Ishikawa (cell line): ENCODE data around the gene IGSF6.

ENCODE experiments used
- CEBPB ChIP-seq: IDR thresholded peaks from 2 replicates; pipeline ENCODE4 v1.6.1; 2012
- MAX ChIP-seq: IDR thresholded peaks from 2 replicates; pipeline ENCODE4 v1.6.1; 2012
- REST ChIP-seq: IDR thresholded peaks from 2 replicates; pipeline ENCODE4 v1.6.1; 2012; ENCODE audit warnings: low read depth, mild to moderate bottlenecking
- TAF1 ChIP-seq: IDR thresholded peaks from 2 replicates; pipeline ENCODE4 v1.6.1; 2012; ENCODE audit warnings: low read depth, mild to moderate bottlenecking
- TCF12 ChIP-seq: IDR thresholded peaks from 2 replicates; pipeline ENCODE4 v1.6.1; 2012; ENCODE audit warnings: low read depth
- TEAD4 ChIP-seq: IDR thresholded peaks from 2 replicates; pipeline ENCODE4 v1.6.1; 2012
- USF1 ChIP-seq: IDR thresholded peaks from 2 replicates; pipeline ENCODE4 v1.6.1; 2012
- ZBTB7A ChIP-seq: IDR thresholded peaks from 2 replicates; pipeline ENCODE4 v1.6.1; 2012; ENCODE audit warnings: low read depth

- no peak for TF ChIP-seq USF1
- TF ChIP-seq TEAD4, result no peak
- TF ChIP-seq ZBTB7A, result no peak
- no peak for TF ChIP-seq CEBPB
- no peak for TF ChIP-seq MAX
- TF ChIP-seq TCF12, result no peak
- TF ChIP-seq TAF1, result no peak
- TF ChIP-seq REST, result no peak
Observed at GRCh38 chr16:21592191-21592590, 60.2 kb downstream of the IGSF6 start.
